ENCODE data around the gene CCDC167.
"Not testable (repeated sequence)": the region's sequence is repeated elsewhere in the genome, so short reads cannot be mapped to it uniquely, and the experiment has no call there.

Gene CCDC167

GRCh38 chr6:37459981-37460800 is 39.5 kb downstream of the CCDC167 start:
- peak; percentile 86 for DNase-seq

DNA sequence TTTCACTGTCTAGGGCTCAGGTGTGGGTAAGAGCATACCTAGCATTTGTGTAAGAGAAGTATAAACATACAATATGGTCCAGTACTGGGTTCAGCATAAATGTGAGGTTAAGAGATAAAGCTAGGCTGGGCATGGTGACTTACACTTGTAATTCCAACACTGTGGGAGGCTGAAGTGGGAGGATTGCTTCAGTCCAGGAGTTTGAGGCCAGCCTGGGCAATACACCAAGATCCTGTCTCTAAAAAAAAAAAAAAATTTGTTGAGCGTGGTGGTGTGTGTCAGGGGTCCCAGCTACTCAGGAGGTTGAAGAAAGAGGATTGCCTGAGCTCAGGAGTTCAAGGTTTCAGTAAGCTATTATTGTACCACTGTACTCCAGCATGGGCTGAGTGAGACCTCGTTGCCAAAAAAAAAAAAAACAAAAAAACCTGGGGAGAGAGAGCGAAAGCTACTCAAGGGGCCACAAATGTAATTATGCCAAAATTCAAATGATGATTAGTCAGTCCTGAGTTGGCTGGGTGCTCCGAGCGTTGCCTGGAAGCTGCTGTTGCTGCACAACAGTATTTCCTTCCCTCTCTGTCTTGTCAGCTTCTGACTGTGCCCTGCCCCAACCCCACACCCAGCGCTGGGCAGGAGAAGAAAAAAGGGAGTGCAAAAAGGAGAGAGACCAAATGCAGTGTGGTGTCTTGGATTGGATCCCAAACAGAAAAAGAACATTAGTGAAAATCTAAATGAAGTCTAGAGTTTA is 42.7 kb downstream of the CCDC167 start:
- no peak for DNase-seq

GRCh38 chr6:37456126-37456525 is 43.6 kb downstream of the CCDC167 start:
- no peak for DNase-seq

- peak; percentile 50 for DNase-seq
Measured at GRCh38 chr6:37454420-37455140, 45.1 kb downstream of the CCDC167 start.

DNA sequence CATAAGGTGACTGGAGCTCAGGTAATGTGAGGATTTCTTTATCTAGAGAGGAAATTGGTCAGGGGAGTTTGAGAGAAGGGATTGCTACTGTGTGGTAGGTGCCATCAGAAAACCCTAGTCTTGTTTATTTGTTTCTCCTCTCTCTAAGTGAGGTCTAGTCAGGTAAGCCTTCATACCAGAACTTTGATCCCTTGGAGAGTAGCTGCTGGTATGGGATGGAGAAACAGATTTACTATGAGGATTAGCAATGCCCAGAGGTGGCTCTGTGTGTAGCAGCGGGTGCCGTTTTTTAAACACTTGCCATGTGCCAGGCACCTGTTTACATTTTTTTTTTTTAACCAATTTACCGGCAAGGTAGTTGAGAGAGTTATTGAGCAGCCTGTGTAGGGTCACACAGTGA is 47.2 kb downstream of the CCDC167 start:
- peak; percentile 14 for DNase-seq

DNA sequence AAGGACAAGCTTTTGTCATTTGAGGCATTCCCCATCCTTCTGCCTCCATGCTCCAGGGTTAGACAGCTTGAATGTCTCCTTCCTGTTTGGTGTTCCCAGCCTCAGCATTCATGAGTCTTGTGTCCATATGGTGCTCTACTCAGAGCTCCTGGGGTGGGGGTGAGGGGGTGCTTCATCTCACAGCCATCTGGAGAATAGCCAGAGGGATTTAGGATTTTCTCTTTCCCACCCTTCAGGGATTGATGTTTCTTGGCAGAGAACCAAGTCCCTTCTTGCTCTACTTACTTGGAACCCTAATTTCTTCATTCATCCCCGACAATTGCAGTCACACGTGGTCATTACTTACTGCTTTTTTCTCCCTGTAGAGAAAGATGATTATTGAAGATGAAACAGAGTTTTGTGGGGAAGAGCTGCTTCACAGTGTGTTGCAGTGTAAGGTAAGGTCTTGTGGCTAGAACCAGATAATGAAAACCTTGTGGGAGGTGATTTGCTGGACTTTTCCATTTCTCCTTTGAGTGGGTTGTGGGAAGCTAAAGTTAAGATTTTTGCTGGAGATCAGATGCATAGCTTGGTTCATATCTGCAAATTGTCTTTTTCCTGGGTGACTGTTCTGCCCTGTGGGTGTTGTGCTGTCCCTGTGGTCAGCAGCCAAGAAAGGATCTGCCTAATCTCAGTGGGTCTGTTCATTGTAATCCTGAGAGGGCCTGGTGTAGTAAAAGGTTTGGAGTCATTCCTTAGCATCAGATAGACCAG is 48.1 kb downstream of the CCDC167 start:
- peak; percentile 85 for DNase-seq

GRCh38 chr6:37449984-37450383 is 49.7 kb downstream of the CCDC167 start:
- no peak for DNase-seq

DNA sequence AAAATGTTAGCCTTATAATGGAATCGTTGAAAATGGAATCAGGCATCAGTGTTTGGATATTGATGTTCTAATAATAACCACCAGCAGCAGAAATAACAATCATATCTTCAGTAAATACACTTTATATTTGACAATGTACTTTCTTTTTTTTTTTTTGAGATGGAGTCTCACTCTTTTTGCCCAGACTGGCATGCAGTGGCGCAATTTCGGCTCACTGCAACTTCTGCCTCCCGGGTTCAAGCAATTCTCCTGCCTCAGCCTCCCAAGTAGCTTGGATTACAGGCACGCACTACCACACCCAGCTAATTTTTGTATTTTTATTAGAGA is 56.5 kb downstream of the CCDC167 start:
- not testable (repeated sequence) for DNase-seq

DNA sequence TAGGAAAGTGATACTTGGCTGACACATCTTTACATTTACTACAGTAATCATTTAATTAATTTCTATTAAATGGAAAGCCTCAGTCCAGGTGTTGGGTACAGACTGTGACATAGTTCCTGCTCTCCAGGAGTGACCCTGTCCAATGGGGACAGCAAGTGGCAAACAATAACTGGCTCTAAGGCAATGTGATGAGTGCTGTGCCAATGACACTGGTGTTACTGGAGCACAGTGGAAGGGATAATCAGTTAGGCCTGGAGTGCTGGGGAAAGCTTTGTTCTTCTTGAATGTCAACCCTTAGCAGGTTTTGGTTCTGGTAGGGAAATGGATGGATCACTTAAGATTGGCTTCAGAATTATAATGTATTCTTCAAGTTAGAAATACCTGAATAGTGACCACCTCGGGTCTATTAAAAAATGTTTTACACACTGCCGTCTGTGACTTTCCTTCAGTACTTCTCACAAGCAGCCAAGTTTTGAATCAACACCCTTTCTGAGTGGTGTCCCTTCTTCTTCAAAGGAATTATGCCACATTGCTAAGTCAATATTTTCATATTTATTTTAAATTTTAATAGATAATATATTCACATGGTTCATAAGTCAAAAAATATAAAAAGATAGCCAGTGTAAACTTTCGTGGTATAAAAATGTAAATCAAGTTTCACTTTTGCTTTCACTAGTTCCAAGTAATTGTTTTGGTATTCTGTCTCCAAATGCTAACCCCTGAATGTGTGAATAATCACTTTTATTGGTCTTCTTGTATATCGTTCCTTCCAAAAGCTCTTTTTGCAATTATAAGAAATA is 57.1 kb downstream of the CCDC167 start:
- no peak for DNase-seq

DNA sequence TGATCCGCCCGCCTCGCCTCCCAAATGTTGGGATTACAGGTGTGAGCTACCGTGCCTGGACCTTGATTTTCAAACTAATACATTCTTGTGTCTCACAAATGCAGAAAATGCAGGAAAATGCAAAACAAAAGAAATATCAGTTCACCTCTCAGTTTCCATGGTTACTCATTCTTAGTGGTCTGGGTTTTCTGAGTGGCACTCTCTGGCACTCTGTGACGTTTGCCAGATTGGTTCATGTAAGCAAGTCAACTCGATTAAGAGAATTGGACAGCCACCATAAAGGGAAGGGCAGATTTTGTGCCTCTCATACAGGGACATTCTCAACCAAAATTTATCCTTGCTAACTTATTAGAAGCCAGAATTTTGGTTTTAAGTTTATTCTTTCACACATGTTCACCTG is 58.0 kb downstream of the CCDC167 start:
- DNase-seq = no peak

DNA sequence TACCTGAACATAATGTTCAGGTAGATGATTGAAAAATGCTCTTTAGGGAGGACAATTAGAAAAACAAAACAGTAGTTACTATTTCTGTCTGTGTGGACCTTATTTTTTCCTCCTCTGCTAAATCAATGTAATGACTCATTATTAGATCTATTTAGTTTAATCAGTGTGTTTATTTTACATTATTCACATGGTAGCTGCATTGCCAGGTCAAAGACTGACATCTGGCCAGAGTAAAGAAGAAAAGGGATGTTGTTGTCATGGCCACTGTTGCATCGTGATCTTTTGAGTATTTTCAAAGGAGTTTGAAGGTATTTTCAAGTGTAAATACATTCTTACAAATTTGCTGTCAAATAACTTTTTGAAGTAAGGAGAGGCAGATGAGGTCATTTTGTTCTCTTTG is 60.8 kb downstream of the CCDC167 start:
- no peak for DNase-seq

DNA sequence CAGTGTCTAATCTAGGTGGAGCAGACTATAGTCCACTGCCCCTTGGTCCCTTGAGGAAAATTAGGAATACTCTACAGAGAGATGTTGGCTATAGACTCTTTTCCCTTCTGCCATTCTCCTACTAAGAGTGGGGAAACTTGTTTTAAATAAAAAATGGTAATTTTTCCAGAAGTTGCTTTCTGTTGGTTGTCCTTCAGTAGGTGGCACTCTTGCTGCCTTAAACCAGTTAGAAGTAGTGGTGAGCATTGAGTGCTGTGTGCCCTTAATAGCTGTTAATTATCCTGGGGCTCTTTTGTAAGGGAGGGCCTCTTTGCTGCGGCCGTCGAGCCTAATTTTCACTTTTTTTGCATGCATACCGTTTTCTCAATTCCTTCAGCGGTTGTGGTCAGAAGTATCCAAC is 63.9 kb downstream of the CCDC167 start:
- DNase-seq = peak; percentile 48

DNA sequence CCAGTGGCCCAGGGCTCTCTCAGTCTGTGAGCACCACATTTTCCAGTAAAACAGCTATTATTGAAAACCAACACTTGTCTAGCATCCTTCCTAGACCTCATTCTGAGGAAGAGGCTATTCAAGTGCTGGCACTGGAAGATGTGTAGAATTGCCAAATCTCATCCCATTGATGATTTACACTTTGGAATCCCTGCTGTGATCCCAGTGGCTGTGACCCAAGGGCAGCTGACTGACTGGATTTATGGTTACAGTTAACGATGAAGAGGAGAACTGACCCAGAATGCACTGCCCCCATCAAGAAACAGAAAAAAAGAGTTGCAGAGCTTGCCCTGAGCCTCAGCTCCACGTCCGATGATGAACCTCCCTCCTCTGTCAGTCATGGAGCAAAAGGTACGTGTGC is 64.3 kb downstream of the CCDC167 start:
- DNase-seq = no peak

GRCh38 chr6:37433657-37434271 is 65.9 kb downstream of the CCDC167 start:
- no peak for DNase-seq

Data from NCI-H1694 treated with DMSO at 0.1 percent for 48 hours (cell line).